HG03045 (cell line): Measurements from ENCODE around the gene SLC35F1.

Source experiments
- ATAC-seq: cut with Tn5 transposase; IDR thresholded peaks from one replicate; pipeline ENCODE4 v1.9.1; 2021; ENCODE audit warnings: mild to moderate bottlenecking, moderate library complexity; ENCODE audit not compliant: unreplicated experiment

SLC35F1 gene

DNA sequence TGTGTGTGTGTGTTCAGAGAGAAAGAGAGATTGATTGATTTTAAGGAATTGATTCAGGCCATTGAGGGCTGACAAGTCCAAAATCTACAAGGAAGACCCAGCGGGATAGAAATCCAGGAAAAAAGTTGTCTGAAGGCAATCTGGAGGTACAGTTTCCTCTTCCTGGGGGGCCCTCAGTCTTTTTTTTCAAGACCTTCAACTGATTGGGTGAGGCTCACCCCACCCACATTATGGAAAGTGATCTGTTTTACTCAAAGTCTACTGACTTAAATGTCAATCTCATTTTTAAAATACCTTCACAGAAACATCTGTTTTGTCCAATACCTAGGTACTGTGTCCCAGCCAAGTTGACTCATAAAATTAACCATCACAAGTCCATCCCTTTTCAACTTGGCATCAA lies 398.0 kb downstream of the SLC35F1 start:
- no peak for ATAC-seq

DNA sequence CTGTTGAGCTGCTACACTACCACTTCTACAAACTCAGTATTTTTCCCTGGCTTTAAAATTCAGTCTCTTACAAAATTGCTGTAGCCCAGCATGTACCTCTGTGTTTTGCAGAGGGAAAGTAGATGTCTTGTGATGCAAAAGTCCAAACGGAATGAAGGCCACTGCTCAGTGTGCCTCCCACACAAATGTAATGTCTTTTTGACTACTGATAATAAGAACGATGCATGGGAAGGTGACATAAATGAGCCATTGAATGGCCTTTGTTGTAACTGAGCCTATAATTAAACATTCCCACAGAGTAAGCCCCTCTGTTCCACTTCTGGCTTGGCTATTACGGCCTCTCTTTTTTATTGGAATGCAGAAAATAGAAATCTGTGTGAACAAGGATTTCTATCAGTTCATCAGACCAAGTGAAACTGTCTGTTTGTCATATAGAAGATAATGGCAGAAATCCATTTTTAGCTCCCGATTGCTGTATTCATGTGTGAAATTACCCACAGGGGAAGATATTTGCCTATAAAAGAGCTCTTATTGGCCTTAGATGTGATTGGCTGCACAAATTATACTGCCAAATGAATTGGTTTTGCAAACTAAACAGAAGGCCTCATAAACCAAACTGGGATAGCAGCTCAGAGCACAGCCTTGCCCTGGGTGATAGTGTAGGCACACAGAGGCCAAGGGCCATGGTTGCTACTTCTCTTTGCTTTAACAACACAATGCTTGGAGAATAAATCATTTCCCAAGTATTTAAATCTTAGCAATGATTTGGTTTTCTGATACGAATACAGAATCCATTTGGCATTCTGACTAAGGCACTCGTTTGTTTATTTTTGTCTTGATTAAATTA lies 399.6 kb downstream of the SLC35F1 start:
- no peak for ATAC-seq

DNA sequence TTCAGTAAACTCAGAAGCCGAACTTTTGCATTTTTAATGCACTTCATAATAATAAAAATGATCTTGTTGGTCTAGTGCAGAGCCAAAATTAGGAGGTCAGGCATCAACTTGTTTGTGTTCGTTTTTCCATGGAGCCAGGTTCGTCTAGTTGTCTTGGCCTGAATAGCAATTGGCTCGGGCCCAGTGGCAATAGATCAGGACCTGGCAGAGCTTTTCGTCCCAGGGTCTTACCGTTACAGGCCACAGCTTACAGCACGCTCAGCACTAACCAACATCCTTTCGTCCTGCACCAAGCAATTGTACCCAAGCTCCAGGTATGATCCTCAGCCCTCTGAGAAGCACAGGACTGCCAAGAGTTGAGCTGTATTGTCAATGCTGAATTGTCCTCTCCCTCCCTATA lies 400.5 kb downstream of the SLC35F1 start:
- no peak for ATAC-seq

DNA sequence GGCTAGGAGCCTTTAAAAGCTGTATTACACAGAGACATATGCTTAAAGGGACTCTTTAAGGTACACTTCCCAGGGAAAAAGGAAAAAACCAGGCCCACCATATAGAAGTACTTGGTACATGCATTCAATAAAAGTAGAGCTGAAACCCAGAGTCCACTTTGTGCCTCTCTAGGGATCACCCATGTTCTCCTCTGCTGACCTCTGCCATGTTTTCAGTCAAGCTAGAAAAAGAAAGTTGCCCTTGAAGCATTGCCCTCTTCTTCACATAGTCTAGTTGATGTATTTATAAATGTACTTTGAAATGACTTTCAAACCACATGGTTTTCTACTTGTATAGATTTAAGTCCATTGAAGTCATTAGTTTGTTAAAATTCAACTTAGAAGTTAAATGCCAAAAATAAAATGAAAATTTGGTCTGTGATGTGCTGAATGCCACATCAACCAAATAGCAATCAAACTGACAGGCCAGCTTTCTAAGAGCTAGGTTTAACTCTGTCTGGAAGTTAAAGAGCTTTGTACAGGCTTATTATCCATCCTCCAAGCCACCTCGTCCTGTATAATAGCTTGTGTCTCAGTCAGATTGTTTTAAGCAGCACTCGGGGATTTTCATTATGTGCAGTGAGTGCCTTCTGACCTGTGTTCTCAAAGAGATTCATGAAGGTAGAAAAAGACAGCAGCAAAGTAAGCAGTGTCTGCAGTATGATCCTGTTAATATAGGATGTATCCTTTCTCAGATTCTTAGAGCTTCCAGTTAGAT lies 402.5 kb downstream of the SLC35F1 start:
- no peak for ATAC-seq

DNA sequence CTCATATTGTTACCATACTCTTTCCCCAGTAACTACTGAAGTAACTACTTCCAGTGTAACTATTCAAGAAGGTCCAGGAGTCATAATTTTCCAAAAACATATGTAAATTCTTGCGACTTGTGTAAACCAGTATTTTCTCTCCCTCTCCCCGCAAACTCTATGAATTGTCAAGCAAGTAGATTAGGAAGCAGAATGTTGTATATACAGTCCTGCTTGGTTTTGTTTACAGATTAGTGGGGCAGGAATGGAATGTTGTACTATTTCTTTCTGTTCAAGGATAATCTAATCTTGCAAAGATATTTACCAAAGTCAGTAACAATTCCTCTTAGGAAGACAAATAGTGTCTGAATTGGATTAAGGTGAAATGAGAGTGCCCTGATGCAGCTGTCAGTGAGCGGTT lies 406.1 kb downstream of the SLC35F1 start:
- ATAC-seq = no peak

DNA sequence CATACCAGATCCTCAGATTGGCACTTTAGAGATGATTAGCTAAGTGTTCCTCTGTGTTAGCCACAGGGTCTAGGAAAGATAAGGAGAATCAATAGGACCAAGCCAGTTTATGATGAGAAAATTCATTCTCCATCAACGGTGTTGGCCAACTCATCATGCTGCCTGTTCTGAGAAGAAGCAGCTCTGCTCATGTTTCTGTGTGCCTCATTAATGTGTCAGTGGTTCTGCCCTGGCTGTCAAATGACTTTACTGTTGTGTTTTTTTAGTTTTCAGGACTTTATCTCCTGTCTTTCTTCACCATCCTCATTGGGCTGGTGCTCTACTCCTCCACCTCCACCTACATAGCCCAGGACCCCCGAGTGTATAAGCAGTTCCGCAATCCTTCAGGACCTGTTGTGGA lies 406.7 kb downstream of the SLC35F1 start:
- ATAC-seq = no peak

DNA sequence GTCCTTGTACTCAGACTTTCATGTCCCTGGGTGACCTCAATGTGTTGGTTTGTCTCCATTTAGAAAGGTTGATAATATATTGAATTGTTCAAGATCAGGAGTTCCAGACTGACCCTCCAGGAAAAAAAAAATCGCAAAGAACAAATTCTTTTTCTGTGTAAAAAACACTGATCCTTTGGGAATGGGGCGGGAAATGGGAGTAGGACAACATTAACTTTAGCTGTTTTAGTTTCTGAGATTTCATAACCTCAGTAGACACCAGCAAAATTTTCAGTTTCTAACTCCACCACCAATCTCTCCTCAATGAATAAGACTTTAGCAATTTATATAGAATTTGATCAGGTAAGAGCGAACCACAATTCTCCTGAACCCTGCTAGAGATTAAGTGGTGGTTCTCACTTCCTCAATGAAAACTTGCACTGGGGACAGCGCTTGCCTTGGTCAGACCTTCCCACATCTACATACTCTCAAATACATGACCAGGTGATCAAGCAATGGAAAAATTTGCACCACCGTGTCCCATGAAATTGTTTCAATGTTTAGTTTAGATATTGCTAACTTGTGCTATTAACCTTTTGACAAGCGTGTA lies 409.8 kb downstream of the SLC35F1 start:
- no peak for ATAC-seq

DNA sequence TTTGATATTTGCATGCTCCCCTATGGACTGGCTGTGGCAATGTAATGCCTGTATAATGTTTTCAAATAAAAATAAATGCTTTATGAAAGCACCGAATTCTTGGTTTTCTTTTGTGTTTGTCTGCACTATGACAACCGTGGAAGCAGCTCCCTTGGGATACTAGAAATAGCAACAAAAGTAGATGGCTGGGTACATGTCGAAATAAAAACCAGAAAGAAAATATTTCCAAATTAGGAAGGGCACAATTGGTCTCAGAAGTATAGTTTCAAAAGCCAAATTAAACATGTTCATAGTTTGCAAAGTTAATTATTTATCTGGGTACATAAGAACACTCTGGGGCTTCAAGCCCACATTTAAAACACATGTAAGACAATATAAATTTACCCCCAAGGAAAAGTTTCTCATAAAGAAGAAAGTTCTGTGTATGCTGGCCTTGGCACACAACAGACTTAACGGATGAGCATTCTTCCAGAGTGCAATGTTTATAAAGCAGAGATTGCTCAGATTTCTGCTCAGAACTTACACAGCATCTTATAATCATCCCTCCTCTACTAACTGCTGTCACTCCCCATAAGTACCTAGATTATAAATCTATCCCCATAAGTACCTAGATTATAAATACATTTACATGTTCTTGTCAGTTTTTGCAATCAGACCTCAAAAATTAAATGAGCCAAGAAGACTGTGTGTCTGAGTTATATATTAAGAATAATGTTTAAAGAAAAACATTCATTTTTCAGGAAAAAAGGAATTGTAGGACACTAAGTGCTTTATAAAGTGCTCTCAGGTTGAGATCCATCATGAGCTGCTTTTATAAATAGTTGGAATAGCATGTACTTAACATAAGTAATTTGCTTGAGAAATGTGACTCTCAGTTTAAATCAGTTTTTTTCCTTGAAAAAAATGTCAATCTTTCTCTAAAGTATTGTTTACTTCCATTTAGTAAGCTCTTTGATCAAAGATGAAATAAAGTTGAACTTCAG lies 410.8 kb downstream of the SLC35F1 start:
- ATAC-seq = no peak

DNA sequence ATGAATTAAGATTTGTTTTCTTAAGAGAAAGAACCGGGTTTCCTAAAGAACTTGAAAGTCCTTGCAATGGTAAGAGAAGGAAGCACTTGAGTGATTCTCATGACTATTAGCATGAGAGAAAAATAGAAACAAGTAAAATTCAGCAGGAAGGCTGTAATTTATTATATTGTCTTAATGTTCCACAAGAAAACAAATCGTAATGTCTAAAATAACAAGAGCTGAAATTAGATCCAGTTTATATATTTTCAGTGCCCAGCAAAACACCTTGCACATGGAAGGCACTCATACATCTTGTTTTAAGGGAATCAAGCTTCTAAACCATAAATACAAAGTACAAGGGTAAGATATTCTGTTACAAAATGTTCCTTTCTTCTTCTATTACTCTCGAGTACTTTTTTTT lies 411.6 kb downstream of the SLC35F1 start:
- no peak for ATAC-seq

DNA sequence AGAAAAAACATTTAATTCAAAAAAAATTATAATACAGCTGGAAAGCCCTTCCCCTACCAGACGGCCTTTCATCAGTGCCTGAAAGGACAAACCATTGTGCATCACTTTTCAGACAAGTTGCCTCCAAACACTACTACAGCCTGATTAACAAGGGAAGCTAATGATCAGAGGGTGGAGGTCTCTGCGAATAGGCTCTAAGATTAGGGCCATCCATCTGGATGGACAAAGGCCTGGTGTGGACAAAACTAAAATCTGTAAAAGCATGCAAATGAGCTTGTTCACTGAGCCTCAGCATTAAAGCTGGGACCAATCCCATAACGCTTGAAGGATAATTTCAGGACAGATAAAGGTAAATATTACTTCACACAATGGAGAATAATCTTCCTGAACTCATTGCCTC lies 412.4 kb downstream of the SLC35F1 start:
- no peak for ATAC-seq

DNA sequence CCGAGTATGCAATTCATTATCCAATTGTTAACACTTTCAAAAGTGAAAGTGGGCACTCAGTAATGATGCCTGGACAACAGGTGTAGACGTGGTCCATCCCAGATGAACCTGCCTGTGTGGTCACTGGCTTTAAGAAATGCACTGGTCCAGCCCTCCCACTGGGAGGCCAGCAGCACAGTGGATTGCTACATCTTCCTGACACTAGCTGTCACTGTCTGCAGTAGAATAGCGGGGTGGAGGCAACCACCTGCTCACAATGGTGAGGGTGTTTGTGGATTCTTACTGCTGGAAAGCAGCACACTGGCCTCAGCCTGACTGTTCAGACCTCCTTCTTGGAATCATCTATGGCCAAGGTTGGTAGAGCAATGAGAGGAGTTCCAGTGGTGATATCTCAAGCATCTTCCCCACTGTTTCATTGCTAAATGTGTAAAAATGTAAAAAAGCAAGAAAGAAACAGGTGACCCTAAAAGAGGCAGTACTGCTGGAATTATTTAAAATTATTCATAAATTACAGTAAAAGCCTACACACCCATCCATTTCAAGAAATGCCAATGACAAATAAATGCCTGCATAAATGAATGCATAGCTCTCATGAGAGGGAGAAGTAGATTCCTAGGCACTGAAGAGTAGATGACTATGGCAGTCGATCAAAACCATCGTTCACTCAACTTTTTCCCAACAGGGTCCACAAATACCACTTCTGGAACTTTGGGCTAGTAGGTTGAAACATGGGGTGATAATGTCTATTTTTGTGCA lies 413.0 kb downstream of the SLC35F1 start:
- no peak for ATAC-seq

DNA sequence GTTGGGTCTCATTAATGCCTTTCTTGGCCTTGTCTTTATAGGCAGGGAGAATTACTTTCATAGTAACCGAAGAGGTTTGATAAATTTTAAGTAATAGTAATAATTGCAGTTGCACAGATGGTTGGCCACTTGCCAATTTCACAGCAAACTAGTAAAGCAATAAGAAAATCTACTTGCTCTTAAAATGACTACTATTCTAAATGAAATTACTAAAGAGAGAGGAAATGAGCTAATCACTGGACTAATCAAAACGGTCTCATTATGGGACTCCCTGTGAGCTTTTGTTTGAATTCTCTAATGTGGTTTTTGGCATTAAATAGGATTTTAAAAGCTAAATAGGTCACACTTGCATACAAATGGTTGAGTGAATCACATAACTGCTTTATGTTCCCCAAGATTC lies 413.6 kb downstream of the SLC35F1 start:
- no peak for ATAC-seq

DNA sequence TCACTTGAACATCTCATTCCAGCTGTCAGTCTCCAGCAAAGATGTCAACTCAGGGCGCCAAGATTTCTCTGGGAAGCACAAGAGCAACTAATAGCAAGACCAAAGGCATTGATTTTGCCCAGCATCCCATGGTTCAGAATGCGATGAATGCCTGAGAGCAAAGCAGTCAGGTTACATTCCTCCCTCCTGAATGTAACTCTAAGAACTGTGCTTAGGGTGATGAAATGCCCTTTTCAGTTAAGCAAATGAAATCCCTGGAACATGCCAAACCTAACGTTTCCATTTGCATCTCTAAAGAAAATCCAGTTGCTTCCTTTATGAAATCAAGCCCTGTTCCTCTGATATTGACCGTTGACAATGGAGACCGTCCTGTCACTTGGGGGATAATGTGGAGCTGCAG lies 417.1 kb downstream of the SLC35F1 start:
- ATAC-seq = no peak

DNA sequence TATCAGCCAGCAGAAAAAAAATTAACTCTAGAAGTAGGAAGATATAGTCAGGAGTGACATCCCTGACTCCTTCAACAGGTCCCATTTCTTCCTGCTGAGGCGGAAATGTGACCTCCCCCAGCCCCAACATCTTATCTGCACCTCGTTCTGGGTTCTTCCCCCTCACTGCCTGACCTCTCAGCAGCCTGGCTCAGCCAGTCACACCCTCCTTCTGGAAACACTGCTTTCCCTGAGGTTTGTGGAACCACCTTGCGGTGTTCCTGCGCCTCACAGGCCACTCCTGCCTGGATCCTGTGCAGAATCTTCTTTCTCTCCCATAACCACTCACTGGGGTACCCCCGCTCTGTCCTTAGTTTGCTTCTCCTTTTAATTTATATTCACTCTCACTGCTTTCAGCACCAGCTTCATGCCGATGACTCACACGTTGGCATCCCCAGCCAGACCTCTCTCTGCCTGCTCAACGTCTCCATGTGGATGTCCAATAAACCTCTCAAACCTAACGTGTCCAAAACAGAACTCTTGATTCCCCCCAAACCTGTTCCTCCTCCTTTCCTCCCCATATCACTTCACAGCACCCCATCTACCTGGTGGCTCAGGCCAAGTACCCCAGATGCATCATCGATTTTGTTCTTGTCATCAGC lies 418.3 kb downstream of the SLC35F1 start:
- ATAC-seq = no peak

DNA sequence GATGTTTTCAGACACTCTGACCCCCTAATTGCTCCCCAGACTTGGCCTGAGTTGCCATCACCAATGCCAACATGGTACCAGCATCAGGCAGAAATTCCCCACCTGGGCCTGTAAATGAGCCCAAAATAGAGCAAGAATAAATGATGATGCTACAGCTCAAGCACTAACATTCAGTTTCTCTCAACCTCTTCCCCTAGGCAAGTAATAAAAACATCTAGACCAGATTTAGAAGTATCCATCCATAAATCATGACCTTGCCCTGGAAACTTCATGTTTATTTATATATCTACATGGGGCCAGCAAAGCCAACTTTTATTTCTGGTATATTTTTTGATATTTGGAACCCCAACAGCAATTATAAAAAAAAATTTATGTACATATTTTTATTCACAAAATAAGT lies 419.6 kb downstream of the SLC35F1 start:
- ATAC-seq = no peak

DNA sequence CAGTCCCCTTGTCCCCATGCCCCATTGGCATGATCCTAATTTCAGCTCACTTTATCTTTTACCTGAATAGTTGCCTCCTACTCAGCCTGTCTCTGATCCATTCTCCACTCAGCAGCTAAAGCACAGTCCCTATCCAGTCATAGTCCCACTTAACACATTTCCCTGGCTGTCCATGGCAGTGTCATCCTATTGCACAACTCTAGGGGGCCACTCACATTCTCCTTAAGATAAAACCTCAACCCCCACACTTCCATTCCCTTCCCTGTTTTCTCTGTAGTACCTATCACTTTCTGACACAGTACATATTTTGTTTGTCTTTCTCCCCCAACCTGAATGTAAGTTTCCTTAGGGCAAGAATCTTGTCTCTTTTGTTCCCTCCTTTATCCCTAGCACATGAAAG lies 420.2 kb downstream of the SLC35F1 start:
- no peak for ATAC-seq

DNA sequence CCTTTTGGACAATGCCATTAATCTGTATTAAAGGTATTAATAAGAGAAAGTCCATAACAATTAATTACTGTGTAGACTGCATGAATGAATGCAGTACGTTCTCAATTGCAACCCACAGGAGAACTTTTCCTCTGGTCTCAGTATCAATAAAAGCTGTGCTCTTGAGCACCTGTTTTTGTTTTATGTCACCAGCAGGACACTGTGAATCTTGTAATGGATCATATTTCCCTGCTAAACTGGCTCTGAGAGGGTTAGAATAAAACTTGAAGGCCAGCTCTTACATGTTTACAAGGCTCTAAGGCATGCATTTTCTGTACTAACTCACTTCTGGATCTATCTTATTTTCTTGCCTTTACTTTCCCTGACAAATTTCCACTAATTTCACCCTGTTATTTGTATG lies 426.7 kb downstream of the SLC35F1 start:
- no peak for ATAC-seq

DNA sequence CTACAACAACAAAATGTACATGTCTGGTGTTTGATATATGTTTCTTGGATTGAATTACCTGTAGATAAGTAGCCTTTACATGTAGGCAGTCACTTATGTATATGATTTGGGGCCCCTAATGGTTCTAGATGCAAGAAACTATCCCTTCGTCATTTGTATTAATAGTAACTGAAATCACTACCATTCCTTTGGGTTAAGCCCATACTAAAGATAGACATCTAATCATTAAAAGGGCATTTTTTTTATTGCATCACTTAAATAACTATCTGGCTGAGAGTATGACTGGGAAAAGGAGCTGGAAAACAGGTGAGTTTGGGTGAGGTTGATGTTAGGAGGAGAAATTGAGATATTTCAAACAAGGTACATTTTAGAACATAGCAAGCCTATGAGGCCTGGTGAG lies 427.6 kb downstream of the SLC35F1 start:
- no peak for ATAC-seq

DNA sequence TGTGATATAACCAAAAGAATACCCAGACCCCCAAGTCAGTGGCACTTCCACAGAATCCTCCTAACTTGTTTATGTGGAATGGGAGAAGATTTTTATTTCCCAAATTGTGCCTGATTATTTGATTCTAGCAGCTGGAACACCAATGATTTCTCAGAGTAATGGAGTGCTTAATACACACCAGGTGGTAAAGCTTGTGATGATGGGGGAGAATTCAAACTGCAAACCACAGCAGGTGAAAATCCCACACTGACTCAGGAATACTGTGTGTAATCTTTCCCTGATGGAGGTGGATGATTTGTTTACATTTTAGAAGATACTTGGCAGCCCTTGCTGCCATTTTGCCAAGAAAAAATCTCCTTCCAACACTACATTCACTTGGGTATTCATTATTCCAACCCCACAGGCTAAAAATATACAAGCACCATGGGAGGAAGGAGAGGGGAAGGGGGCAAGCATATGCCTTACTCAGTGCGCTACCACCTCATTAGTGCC lies 428.3 kb downstream of the SLC35F1 start:
- no peak for ATAC-seq
